ENCODE results near the gene FBLIM1. TPM values are rescaled to one million over a fixed set of nuclear protein-coding genes. Genes with fewer than 3 reads are reported as not detected.
A peak's percentile ranks its signal among the peaks of the same experiment; 100 is the strongest.

Gene FBLIM1
- total RNA-seq, 1 donor from 2014 or later: 6.2 TPM

- no peak for DNase-seq (ENCODE audit: low spot score)
- ATAC-seq: peak; percentile 41
Measured at GRCh38 chr1:15764269-15764764, 5.7 kb downstream of the FBLIM1 start.

- no peak for DNase-seq (ENCODE audit: low spot score)
- no peak for ATAC-seq
Measured at GRCh38 chr1:15764890-15765289, 6.3 kb downstream of the FBLIM1 start.

- peak; percentile 12 for ATAC-seq
- DNase-seq (ENCODE audit: low spot score): no peak
Measured at GRCh38 chr1:15765495-15766194, 7.0 kb downstream of the FBLIM1 start.

- no peak for ATAC-seq
- no peak for DNase-seq (ENCODE audit: low spot score)
Measured at GRCh38 chr1:15767941-15768340, 9.3 kb downstream of the FBLIM1 start.

- DNase-seq (ENCODE audit: low spot score): no peak
- no peak for ATAC-seq
Measured at GRCh38 chr1:15768388-15768787, 9.8 kb downstream of the FBLIM1 start.

GRCh38 chr1:15770313-15770962, 11.8 kb downstream of the FBLIM1 start:
- DNase-seq (ENCODE audit: low spot score): no peak
- ATAC-seq: peak; percentile 79

- ATAC-seq: no peak
Measured at GRCh38 chr1:15771836-15772515, 13.4 kb downstream of the FBLIM1 start.

GRCh38 chr1:15775706-15776105, 17.1 kb downstream of the FBLIM1 start:
- no peak for ATAC-seq
- DNase-seq (ENCODE audit: low spot score): no peak

More at GRCh38 chr1:15771836-15772515, 13.4 kb downstream of the FBLIM1 start:
- no peak for DNase-seq (ENCODE audit: low spot score)

GRCh38 chr1:15777909-15778707, 19.5 kb downstream of the FBLIM1 start:
- DNase-seq (ENCODE audit: low spot score): no peak
- no peak for ATAC-seq

GRCh38 chr1:15785683-15786082, 27.1 kb downstream of the FBLIM1 start:
- ATAC-seq: no peak

GRCh38 chr1:15786581-15786980, 28.0 kb downstream of the FBLIM1 start:
- ATAC-seq: no peak
- no peak for DNase-seq (ENCODE audit: low spot score)

More at GRCh38 chr1:15785683-15786082, 27.1 kb downstream of the FBLIM1 start:
- no peak for DNase-seq (ENCODE audit: low spot score)

- ATAC-seq: no peak
Measured at GRCh38 chr1:15788624-15789301, 30.2 kb downstream of the FBLIM1 start.

GRCh38 chr1:15796086-15796462, 37.5 kb downstream of the FBLIM1 start:
- no peak for ATAC-seq
- DNase-seq (ENCODE audit: low spot score): no peak

More at GRCh38 chr1:15788624-15789301, 30.2 kb downstream of the FBLIM1 start:
- no peak for DNase-seq (ENCODE audit: low spot score)

- ATAC-seq (no peak), DNase-seq (ENCODE audit: low spot score) (no peak)
Measured at GRCh38 chr1:15797614-15798390, 39.2 kb downstream of the FBLIM1 start.

GRCh38 chr1:15799004-15799867, 40.6 kb downstream of the FBLIM1 start:
- DNase-seq (ENCODE audit: low spot score): peak; percentile 94
- peak; percentile 85 for ATAC-seq

- DNase-seq (ENCODE audit: low spot score) (peak; percentile 86), ATAC-seq (peak; percentile 73)
Measured at GRCh38 chr1:15799928-15800835, 41.6 kb downstream of the FBLIM1 start.

GRCh38 chr1:15802234-15802965, 43.8 kb downstream of the FBLIM1 start:
- no peak for DNase-seq (ENCODE audit: low spot score)
- ATAC-seq: no peak

Data from left lobe of liver (tissue), 2 donors.